Amniotic stem cell (primary cell): ENCODE data around the gene SHC3.

ENCODE experiments used
- DNase-seq: peaks from one replicate; lab custom pipeline; 2025; lab: John Stamatoyannopoulos, UW

SHC3 gene

GRCh38 chr9:89052470-89053097 is 126.0 kb downstream of the SHC3 start:
- no peak for DNase-seq

GRCh38 chr9:89051421-89052025 is 127.1 kb downstream of the SHC3 start:
- no peak for DNase-seq

- no peak for DNase-seq
Measured at GRCh38 chr9:89049646-89050045, 129.0 kb downstream of the SHC3 start.

- DNase-seq = no peak
Measured at GRCh38 chr9:89048616-89049015, 130.0 kb downstream of the SHC3 start.

GRCh38 chr9:89047667-89048066 is 131.0 kb downstream of the SHC3 start:
- DNase-seq = no peak

GRCh38 chr9:89046832-89047231 is 131.8 kb downstream of the SHC3 start:
- DNase-seq = peak; percentile 10

GRCh38 chr9:89044881-89045280 is 133.7 kb downstream of the SHC3 start:
- DNase-seq = no peak

- no peak for DNase-seq
Measured at GRCh38 chr9:89044104-89044503, 134.5 kb downstream of the SHC3 start.

GRCh38 chr9:89042984-89043383 is 135.6 kb downstream of the SHC3 start:
- DNase-seq = no peak

- DNase-seq = no peak
Measured at GRCh38 chr9:89039664-89040063, 139.0 kb downstream of the SHC3 start.

GRCh38 chr9:89039104-89039465 is 139.5 kb downstream of the SHC3 start:
- no peak for DNase-seq

GRCh38 chr9:89038382-89039103 is 140.1 kb downstream of the SHC3 start:
- peak; percentile 37 for DNase-seq

- no peak for DNase-seq
Measured at GRCh38 chr9:89037891-89038290, 140.7 kb downstream of the SHC3 start.

GRCh38 chr9:89037346-89037745 is 141.3 kb downstream of the SHC3 start:
- DNase-seq = no peak

GRCh38 chr9:89036891-89037290 is 141.7 kb downstream of the SHC3 start:
- DNase-seq = no peak

GRCh38 chr9:89036383-89036782 is 142.2 kb downstream of the SHC3 start:
- DNase-seq = no peak

- DNase-seq = no peak
Measured at GRCh38 chr9:89032661-89033060, 146.0 kb downstream of the SHC3 start.

GRCh38 chr9:89032173-89032572 is 146.4 kb downstream of the SHC3 start:
- no peak for DNase-seq

- DNase-seq = no peak
Measured at GRCh38 chr9:89029788-89030187, 148.8 kb downstream of the SHC3 start.

GRCh38 chr9:89026876-89027275 is 151.7 kb downstream of the SHC3 start:
- DNase-seq = no peak

GRCh38 chr9:89025553-89025952 is 153.1 kb downstream of the SHC3 start:
- no peak for DNase-seq

GRCh38 chr9:89024727-89025126 is 153.9 kb downstream of the SHC3 start:
- no peak for DNase-seq

GRCh38 chr9:89023740-89024139 is 154.9 kb downstream of the SHC3 start:
- no peak for DNase-seq

GRCh38 chr9:89022902-89023301 is 155.7 kb downstream of the SHC3 start:
- no peak for DNase-seq
